ENCODE results near the gene ASAP2. TPM values are rescaled to one million over a fixed set of nuclear protein-coding genes. Genes with fewer than 3 reads are reported as not detected.

ASAP2 gene
- total and polyA plus RNA-seq, 2 donors (not counting 1 experiment from before 2014, with no cell fraction given): 0.04 TPM; not detected in 1

DNA sequence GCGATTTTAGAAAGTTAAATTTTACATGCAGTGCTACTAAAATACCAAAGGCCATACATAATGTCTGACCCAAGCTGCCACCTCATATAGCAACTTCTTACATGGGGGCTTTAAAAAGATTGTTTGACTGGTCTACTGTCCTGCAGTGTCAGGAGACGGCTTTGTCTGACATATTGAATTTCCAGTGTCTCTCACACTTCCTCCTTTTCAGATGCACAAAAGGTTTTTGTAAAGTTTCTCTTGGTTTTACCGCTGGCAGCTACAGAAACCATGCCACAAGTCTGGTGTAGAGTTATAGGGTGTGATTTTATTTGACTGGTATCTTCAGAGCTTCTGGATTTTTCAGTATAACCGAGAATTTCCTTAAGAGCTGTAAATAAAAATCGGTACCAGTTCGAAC, 1.1 kb upstream of the ASAP2 start:
- intact Hi-C loops (cut with micrococcal nuclease): no loop called here
- Mint-ChIP-seq H3K9me3 (ENCODE audit: insufficient read depth) (no peaks in the 10 kb centered on the region), H3K4me3 (peak overlapping the region; percentile 64), H3K4me1 (peaks cover 9% of the 10 kb centered on the region), H3K27me3 (peaks cover 59% of the 10 kb centered on the region), H3K27ac (no peak overlapping the region)
- Histone ChIP-seq H4K20me1 (ENCODE audit: control insufficient read depth, insufficient read depth, low read length, poor library complexity, severe bottlenecking) (no peaks in the 10 kb centered on the region), H3K9ac (ENCODE audit: low read length) (no peak overlapping the region), H3K4me3 (ENCODE audit: control extremely low read depth in 1 of 5, extremely low read depth in 1 of 5, insufficient read depth in 1 of 5, low read depth in 2 of 5, low read length in 4 of 5) (no peak overlapping the region), H3K36me3 (replicated peaks in 1 of 2; ENCODE audit: control extremely low read depth in 1 of 2, control insufficient read depth in 1 of 2, extremely low read depth in 1 of 2, insufficient read depth in 2 of 2, low read length in 1 of 2) (no peaks in the 10 kb centered on the region), H3K79me2 (ENCODE audit: control insufficient read depth, insufficient read depth, low read length) (no peaks in the 10 kb centered on the region), H3K27me3 (replicated peaks in 1 of 4; ENCODE audit: control extremely low read depth in 1 of 4, control insufficient read depth in 3 of 4, insufficient read depth in 4 of 4, low read length in 3 of 4) (peaks cover 0 to 15% (median 6%) of the 10 kb centered on the region in 4 experiments), H3K4me2 (replicated peaks; ENCODE audit: low read depth, low read length, poor library complexity, severe bottlenecking) (peak overlapping the region; percentile 77), H3K4me1 (ENCODE audit: control insufficient read depth in 2 of 2, insufficient read depth in 2 of 2, low read length in 2 of 2) (peaks cover 9 to 13% of the 10 kb centered on the region in 2 donors), H3K9me3 (ENCODE audit: control extremely low read depth in 1 of 3, control insufficient read depth in 2 of 3, insufficient read depth in 1 of 3, low read length in 2 of 3) (no peaks in the 10 kb centered on the region), H3K27ac (ENCODE audit: low read length in 2 of 2) (no peak overlapping the region), H2AFZ (ENCODE audit: insufficient read depth, low read depth, low read length, poor library complexity, severe bottlenecking) (no peak overlapping the region)
- ATAC-seq (ENCODE audit: low read depth): no peak
- TF ChIP-seq, protein P1, sequence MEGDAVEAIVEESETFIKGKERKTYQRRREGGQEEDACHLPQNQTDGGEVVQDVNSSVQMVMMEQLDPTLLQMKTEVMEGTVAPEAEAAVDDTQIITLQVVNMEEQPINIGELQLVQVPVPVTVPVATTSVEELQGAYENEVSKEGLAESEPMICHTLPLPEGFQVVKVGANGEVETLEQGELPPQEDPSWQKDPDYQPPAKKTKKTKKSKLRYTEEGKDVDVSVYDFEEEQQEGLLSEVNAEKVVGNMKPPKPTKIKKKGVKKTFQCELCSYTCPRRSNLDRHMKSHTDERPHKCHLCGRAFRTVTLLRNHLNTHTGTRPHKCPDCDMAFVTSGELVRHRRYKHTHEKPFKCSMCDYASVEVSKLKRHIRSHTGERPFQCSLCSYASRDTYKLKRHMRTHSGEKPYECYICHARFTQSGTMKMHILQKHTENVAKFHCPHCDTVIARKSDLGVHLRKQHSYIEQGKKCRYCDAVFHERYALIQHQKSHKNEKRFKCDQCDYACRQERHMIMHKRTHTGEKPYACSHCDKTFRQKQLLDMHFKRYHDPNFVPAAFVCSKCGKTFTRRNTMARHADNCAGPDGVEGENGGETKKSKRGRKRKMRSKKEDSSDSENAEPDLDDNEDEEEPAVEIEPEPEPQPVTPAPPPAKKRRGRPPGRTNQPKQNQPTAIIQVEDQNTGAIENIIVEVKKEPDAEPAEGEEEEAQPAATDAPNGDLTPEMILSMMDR (IDR thresholded peaks at IDR 0.05): no peak
- TF ChIP-seq EZH2 (IDR thresholded peaks at IDR 0.05; ENCODE audit: borderline replicate concordance, insufficient read depth, low read depth, low read length, poor library complexity, severe bottlenecking): no peak
- POLR2A ChIA-PET: no interaction called here
- 10% methylated on average over 2 of the region's 6 CpGs for whole genome bisulfite sequencing (ENCODE audit: insufficient coverage)
- CTCF ChIA-PET: no interaction called here
- no peak for DNase-seq

DNA sequence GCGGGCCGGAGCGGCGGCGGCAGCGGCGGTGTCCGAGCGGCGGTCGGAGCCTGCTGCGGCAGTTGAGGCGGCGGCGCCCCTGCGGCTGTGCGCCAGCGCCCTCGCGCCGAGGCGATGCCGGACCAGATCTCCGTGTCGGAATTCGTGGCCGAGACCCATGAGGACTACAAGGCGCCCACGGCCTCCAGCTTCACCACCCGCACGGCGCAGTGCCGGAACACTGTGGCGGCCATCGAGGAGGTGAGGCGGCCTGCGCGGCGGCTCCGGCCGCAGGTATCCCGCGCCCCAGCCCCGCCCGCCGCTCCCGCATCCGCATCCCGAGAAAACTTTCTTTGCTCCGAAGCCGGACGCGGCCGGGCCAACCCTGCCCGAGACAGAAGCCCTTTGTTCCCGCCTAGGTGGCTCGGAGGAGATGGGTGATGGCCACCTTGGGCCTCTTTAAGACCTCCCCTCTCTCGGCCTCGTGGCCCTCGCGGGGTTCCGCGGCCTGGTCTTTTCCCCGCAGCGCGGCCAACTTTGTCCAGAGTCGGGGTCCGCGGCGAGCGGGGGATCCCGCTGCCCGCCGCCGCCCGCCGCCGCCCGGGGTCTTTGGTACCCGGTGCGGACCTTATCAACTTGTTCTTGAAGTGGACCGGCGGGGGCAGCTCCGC, 504 bp downstream of the ASAP2 start:
- intact Hi-C loops (cut with micrococcal nuclease): no loop called here
- no peaks in the 10 kb centered on the region for H3K36me3 ChIP-seq (replicated peaks in 1 of 2; ENCODE audit: control extremely low read depth in 1 of 2, control insufficient read depth in 1 of 2, extremely low read depth in 1 of 2, insufficient read depth in 2 of 2, low read length in 1 of 2)
- Mint-ChIP-seq H3K27ac (no peak overlapping the region), H3K9me3 (ENCODE audit: insufficient read depth) (no peaks in the 10 kb centered on the region), H3K4me1 (peaks cover 9% of the 10 kb centered on the region), H3K4me3 (peak overlapping the region; percentile 55), H3K27me3 (peaks cover 51% of the 10 kb centered on the region)
- TF ChIP-seq, protein P1 (IDR thresholded peaks at IDR 0.05): no peak
- TF ChIP-seq EZH2 (IDR thresholded peaks at IDR 0.05; ENCODE audit: borderline replicate concordance, insufficient read depth, low read depth, low read length, poor library complexity, severe bottlenecking): peak; percentile 59
- H3K27ac ChIP-seq (ENCODE audit: low read length in 2 of 2): no peak overlapping the region
- ATAC-seq (ENCODE audit: low read depth) (no peak), DNase-seq (peak; percentile 27)
- no peaks in the 10 kb centered on the region for H3K9me3 ChIP-seq (ENCODE audit: control extremely low read depth in 1 of 3, control insufficient read depth in 2 of 3, insufficient read depth in 1 of 3, low read length in 2 of 3)
- H3K79me2 ChIP-seq (ENCODE audit: control insufficient read depth, insufficient read depth, low read length): no peaks in the 10 kb centered on the region
- no peaks in the 10 kb centered on the region for H4K20me1 ChIP-seq (ENCODE audit: control insufficient read depth, insufficient read depth, low read length, poor library complexity, severe bottlenecking)
- H3K9ac ChIP-seq (ENCODE audit: low read length): no peak overlapping the region
- H3K4me3 ChIP-seq (ENCODE audit: control extremely low read depth in 1 of 5, extremely low read depth in 1 of 5, insufficient read depth in 1 of 5, low read depth in 2 of 5, low read length in 4 of 5): peak overlapping the region in 3 of 5 experiments; percentile 17 to 38 (median 36)
- peaks cover 0 to 18% (median 5%) of the 10 kb centered on the region in 4 experiments for H3K27me3 ChIP-seq (replicated peaks in 1 of 4; ENCODE audit: control extremely low read depth in 1 of 4, control insufficient read depth in 3 of 4, insufficient read depth in 4 of 4, low read length in 3 of 4)
- 2% methylated on average over 80 of the region's 84 CpGs for WGBS (ENCODE audit: insufficient coverage)
- peaks cover 9 to 13% of the 10 kb centered on the region in 2 donors for H3K4me1 ChIP-seq (ENCODE audit: control insufficient read depth in 2 of 2, insufficient read depth in 2 of 2, low read length in 2 of 2)
- CTCF ChIA-PET: interaction anchor here (0.6 kb wide), 1 partner anchor 494 kb away, joined by 4 read pairs; no protein-coding TSS in a partner anchor
- peak overlapping the region; percentile 80 for H3K4me2 ChIP-seq (replicated peaks; ENCODE audit: low read depth, low read length, poor library complexity, severe bottlenecking)
- peak overlapping the region; percentile 41 for H2AFZ ChIP-seq (ENCODE audit: insufficient read depth, low read depth, low read length, poor library complexity, severe bottlenecking)
- POLR2A ChIA-PET: no interaction called here
